HK-2 (cell line): ENCODE data around the gene RLBP1.

Experiments used
- DNase-seq: peaks from one replicate; pipeline ENCODE4 v3.0.0-alpha.2; 2018; ENCODE audit not compliant: unreplicated experiment

Gene RLBP1

DNA sequence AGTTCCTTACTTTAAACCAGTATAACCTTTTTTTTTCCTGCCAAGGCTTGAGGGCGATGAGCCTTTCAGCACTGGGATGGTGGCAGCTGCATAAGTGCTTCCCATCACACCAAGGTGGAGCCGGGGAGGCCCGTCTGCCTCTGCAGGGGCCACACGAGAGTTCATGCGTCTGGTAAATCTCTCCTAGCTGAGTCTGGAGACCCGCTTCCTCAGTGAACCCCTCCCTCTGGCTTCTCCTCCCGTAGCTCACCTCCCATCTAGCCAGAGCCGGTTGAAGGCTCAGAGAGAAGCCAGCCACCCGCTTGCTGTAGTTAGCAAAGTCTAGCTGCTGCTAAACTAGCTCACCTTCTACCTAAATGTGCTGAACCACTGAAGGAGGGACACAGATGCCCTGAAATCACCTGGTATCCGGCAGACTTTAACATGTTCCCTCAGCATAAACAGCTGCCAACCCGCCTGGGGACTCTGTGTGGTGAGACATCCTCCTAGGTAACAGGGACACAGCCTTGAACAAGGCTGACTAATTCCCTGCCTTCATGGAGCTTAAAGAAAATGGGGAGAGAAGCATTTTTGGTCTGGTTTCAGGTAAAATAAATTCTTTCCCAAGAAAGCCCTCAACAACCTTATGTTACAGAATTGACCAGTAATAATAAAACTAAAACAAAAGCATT is 42.9 kb downstream of the RLBP1 start:
- DNase-seq, result no peak

DNA sequence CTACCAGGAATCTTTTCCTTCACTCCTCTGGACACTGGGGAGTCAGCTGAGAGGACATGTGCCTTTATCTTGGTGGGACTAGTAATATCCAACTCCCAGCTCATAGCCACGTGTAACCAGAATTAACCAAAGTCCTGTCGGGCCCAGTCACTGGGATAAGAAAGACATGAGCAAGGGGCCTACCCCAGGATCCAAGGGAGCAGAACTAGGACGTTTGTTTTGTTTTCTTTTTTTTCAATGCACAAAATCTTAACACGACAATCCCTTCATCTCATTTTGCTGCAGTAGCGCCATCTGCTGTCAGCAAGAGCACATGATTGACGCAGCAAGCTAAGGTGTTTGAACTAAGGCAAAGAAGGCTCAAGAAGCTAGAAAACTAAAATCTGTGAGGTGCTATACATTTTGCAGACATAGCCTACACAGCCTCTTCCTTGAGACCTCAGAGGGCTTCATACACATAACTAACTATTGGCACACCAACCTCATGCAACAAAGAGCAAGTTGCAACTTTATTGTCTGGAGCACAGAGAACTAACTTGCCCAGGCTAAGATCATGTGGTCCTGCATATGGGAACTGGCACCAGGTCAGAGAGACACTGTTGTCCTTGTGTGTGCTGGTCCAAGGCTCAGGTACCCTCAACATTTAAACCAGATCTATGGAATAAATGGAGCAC is 43.6 kb downstream of the RLBP1 start:
- DNase-seq, result peak; percentile 29

DNA sequence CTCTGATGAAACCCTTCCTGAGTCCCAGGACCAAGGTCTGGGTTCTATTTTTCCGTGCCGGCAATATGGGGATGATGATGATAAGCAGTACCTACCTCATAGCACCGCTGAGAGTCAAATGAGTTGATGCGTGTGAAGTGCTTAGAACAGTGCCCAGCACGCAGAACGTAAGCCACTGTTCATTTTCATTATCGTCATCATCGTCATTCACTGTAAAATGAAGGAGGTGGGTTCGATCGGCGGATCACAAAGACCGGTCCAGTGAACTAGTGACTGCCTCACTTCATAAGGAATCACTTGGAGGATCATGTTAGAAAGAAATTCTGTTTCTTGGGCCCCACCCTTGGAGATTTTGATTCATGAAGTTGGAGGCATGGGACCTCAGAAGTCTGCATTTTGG is 44.3 kb downstream of the RLBP1 start:
- no peak for DNase-seq

DNA sequence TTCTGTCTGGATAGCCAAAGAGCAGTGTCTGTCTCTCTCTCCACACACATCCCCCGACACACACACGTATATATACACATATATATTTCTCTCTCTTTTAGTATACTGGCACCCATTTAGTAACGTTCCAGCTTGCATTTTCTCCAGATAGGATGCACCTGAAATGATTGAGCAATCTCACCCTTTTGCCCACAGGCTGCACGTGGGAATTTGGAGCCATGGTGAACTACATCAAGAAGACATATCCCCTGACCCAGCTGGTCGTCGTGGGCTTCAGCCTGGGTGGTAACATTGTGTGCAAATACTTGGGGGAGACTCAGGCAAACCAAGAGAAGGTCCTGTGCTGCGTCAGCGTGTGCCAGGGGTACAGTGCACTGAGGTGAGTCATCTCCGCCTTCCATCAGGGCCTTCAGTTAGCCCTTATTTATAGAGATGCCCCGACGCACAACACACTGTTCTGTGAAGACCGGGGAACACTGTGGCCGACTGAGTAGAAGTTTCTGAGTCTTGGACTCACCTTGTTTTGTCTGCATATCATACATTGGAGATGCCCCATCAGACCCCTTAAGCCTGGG is 45.7 kb downstream of the RLBP1 start:
- no peak for DNase-seq

DNA sequence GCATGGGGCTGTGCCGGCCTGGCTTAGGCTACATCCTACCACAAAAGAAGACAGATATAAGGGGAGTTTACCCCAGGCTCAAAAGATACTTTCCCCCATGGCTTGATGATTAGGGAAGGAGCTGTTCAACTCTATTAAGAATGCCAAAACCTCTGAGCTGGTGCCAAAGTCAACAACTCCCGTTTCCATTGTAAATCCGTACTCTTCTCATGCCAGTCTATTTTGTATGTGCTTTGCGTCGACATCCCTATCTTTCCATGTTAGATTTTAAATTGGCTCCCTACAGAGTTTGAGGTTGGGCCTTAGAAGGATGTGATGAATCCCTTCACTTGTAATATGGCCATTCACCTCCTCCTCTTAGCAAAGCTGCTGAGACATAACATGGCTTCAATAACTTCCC is 46.9 kb downstream of the RLBP1 start:
- DNase-seq, result no peak

DNA sequence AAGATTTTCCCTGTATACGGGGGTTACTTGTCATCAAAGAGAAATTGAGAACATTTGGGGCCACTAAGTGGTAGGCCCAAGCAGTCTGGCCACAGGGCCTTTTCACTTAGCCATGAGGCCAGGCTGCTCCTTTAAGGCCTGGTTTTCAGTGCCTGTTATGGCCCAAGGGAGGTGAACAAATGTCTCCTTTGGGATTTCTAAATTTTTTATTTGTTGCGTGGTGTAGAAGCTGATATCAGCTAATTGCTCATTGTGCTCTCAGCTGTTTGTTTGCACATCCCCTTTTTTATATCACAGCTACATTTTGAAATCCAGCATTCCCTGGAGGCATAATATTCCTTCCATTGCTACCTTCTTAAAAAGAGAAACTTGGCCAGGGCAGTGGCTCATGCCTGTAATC is 48.5 kb downstream of the RLBP1 start:
- no peak for DNase-seq

DNA sequence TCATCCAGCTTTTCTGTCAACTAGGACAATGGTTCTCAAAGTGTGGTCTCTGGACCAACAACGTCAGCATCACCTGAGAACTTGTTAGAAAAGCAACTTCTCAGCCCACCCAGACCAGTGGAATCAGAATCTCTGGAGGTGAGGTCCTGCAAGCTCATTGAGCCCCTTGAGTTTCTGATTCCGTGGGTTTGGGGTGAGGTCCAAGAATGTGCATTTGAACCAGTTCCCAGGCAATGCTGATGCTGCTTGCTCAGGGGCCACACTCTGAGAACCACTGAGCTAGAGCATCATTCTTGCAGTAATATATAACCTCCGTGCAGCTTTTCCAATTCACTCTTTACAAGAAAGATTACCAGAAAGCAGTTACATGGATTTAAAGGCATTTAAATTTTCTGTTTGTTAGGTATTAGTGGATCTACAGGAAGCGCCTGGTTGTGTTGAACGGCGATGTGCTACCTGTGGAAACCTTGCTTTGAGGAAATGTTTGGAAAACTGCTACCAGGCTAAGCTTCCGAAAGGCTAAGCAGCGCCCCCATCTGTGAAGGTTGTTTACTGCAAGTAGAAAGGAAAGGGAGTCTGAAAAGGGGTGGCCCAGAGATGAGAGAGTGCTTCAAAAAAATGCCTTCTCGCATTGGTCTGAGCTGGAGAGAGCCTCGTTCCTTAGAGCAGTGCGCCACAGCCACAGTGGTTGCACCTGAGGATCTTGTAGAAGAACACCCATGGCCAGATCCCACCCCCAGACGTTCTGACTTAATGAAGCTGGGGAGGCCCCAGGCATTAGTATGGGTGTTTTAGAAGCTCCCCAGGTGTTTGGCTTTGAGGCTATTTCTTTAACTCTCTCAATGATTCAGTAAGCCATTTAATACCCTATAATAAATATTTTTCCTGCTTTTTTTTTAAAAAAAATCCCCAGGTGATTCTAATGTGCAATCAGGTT is 50.0 kb downstream of the RLBP1 start:
- peak; percentile 38 for DNase-seq

DNA sequence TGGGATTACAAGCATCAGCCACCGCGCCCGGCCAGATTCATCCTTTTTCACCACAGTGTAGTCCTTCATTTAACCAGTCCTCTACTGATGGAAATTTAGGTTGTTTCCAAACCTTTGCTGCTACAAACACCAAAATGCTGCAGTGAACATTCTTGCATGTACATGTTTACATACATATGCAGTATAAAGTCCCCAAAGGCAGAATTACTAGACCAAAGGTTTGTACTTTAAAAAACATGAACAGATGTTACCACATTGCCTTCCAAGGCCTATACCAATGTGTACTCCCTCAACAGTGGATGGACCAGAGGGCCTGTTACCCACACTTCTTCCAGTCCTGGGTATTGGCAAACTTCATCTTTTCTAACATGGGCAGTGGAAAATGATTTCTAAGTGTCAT is 51.0 kb downstream of the RLBP1 start:
- no peak for DNase-seq

DNA sequence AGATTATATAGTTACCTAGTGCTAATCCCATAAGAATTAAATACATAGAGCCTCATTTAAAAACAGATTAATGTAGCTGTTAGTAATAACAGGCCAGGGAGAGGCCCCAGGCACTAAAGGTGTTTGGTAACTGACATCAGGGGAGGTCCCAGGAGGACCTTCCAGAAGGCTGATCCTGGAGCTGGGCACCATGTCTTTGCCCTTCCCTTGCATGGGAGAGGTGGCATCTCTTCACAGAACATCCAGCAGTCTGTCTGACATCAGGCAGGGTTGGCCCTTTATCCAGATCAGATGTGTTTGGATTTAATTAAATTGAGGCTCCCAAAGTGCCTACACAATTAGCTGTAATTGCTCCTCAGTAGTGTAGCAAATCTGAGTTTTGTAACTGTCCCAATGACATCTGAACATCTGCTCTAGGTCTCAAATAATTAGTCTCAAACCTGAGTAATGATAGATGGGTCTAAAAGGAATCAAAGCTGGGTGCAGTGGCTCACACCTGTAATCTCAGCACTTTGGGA is 53.0 kb downstream of the RLBP1 start:
- DNase-seq, result no peak

DNA sequence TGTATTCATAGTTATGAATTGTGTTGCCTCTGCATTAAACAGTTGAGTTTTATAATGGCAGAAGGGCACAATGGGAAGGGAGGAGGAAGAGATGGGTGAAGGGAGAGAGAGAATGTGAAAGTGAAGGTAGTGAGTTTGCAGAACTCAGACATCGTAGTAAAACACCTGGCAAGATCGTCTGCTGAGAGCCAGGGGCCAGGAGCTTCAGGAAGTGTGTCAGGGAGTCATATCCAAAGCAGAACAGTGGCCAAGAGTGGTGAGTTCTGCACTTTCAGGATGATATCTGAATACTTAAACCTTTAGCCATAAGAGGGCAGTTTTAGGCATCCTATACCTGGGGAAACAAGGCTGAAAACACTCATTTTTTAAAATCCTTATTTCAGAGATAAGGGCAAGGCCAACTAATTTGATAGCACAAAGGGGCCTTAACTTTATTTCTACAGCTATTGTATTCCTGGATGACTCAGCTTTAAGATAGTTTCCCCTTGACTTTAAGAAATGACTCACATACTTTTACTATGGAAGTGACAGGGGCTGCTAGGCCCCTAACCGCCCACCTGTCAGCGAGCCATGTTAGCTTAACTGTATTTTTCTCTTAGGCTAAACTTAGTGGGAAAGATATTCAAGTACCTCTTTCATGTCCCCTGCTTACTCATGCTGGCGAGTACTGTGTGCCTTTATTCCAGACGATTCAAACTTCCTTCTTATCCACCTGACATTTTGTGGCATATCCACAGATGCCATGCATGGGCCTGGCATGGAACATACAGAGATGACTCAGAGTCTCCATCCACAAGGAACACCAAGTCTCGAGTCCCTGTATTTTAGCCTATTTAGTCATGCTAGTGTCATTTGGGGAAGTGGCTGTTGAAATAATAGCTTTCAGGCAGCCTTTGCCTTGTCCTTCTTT is 53.9 kb downstream of the RLBP1 start:
- DNase-seq, result peak; percentile 33

DNA sequence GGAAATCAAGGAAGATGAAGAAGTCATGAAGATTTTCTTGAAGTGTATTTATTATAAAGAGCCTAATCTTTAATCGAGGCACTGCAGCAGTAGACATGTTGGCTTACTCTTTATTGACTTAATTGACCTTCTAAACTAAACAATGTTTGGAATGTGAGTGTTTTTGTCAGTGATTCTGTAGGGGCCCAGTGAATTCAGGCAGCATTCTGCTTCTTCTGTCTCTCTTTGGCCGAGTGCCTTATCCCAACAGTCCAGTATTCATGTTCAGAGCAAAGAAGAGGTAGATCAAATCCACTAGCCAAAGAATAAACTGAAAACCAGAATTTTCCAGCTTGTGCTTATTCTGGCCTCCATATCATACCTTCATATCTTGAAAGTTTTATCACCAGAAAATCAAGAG is 55.7 kb downstream of the RLBP1 start:
- no peak for DNase-seq

DNA sequence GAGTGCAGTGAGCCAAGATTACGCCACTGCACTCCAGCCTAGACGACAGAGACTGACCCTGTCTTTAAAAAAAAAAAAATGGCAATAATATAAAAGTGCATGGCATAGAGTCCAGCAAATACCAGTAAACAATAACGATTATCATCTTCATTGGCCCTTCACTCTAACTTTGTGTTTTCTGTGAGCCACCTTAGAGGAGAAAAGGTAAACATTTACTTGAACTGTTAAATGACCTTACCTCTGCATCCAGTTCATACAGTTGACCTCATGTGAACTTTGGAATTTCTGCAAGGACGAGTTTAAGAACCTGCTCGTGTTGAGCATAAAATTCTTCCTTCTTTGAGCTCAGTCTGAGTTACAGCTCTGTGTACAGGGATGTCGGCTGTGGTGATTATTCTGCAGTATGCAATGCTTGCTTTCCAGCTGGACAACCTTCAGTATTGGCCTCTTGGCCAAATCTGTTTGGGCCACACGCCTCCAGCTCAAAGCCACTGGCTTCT is 56.6 kb downstream of the RLBP1 start:
- DNase-seq, result no peak

DNA sequence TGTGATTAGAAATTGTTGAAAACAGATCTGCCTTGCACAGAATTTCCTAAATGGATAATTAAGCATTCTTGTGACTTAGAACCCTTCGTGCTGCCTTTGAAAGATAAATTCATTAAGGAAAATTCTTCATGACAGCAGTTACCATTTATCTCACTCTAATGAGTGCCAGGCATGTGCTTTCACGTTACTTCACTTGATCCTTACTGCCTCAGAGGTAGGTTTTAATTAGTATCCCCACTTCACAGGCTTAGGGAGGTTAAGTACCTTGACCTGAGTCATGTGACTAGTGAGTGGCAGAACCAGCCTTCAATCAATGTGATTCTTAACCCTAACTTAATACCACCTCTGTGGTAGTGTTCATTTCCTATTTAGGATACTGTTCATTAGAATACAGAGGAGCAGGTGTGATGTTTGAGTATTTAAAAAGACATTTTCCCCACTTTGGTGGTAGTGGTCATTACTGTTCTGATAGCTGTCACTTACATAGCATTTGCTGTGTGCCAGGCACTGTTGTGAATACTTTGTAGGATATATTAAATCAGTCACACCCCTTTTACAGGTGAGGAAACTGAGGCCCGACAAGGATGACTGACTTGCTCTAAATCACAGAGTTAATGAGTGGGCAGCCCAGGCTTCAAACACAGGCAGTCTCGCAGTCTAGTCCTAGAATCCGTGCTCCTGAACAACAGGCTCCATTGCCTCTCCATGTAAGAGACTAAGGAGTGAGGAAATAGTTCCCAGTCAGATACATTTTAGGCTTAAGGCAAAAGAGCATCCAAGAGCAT is 57.9 kb downstream of the RLBP1 start:
- no peak for DNase-seq

DNA sequence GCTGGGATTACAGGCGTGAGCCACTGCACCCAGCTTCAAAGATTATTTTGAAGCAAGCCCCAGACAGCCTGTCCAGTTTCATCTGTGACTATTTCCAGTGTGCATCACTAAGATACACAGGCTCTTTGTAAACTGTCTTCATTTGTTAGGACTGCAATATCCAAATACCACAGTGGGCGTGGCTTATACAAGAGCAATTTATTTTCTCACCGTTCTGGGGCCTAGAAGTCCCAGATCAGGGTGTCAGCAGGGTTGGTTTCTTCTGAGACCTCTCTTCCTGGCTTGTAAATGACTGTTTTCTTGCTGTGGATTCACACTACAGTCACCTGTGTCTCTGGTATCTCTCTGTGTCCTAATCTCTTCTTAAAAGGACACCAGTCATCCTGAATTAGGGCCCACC is 59.7 kb downstream of the RLBP1 start:
- no peak for DNase-seq
